GM23338 (cell line): ENCODE results near the gene ARHGAP42.

Experiments
- EZH2 ChIP-seq: fragments of 200-600 bp; sonication (generic); IDR thresholded peaks from one replicate; pipeline ENCODE4 v1.8.0; 2017; ENCODE audit warnings: antibody characterized with exemption, mild to moderate bottlenecking, low read depth; ENCODE audit not compliant: unreplicated experiment
- EZH2phosphoT487 ChIP-seq: fragments of 200-600 bp; sonication (generic); IDR thresholded peaks from one replicate; pipeline ENCODE4 v1.8.1; 2018; ENCODE audit warnings: antibody characterized with exemption; ENCODE audit not compliant: unreplicated experiment
- POLR2AphosphoS5 ChIP-seq: IDR thresholded peaks from 2 replicates; pipeline ENCODE4 v1.6.1; 2016; ENCODE audit warnings: antibody characterized with exemption, low read depth
- STAT1 ChIP-seq: IDR thresholded peaks from one replicate; pipeline ENCODE4 v1.6.1; 2016; ENCODE audit warnings: antibody characterized with exemption; ENCODE audit not compliant: unreplicated experiment
- TF ChIP-seq, protein P1 (sequence below), 2 experiments: fragments of 200-600 bp in 1 of 2; sonication (generic) in 1 of 2; conservative IDR thresholded peaks; 2 replicates each; pipeline versions ENCODE4 v1.5.1 to v1.6.1; 2016 to 2017; ENCODE audit warnings: antibody characterized with exemption in 2 of 2, low read depth in 2 of 2, mild to moderate bottlenecking in 2 of 2, moderate library complexity in 1 of 2
- TF ChIP-seq, protein P2 (sequence below): IDR thresholded peaks from one replicate; pipeline ENCODE4 v1.6.1; 2018; ENCODE audit warnings: antibody characterized with exemption; ENCODE audit not compliant: unreplicated experiment
- TF ChIP-seq, protein P3 (sequence below): IDR thresholded peaks from 2 replicates; pipeline ENCODE4 v1.6.1; 2016; ENCODE audit warnings: antibody characterized with exemption

DNA sequence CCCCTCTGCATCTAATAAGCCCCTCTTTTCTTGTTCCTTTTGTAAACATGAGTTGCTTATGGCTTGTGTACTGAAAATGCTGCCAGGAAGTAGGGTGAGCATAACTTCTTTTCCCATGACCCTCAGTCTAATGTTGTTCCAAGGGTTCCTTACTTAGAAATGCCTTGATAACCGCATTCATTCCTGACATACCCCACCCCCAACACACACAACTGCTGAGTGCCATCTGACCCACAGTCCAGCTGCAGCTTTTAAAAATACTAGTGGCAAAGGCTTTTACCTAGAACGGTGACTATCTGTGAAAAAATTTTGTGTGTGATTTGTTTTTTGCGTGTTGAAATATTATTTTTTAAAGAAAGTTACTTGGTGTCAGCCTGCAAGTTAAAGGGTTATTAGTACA, 52.6 kb downstream of the ARHGAP42 start:
- TF ChIP-seq, protein P1, sequence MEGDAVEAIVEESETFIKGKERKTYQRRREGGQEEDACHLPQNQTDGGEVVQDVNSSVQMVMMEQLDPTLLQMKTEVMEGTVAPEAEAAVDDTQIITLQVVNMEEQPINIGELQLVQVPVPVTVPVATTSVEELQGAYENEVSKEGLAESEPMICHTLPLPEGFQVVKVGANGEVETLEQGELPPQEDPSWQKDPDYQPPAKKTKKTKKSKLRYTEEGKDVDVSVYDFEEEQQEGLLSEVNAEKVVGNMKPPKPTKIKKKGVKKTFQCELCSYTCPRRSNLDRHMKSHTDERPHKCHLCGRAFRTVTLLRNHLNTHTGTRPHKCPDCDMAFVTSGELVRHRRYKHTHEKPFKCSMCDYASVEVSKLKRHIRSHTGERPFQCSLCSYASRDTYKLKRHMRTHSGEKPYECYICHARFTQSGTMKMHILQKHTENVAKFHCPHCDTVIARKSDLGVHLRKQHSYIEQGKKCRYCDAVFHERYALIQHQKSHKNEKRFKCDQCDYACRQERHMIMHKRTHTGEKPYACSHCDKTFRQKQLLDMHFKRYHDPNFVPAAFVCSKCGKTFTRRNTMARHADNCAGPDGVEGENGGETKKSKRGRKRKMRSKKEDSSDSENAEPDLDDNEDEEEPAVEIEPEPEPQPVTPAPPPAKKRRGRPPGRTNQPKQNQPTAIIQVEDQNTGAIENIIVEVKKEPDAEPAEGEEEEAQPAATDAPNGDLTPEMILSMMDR (conservative IDR thresholded peaks at IDR 0.05; ENCODE audit: low read depth in 2 of 2), result no peak
- TF ChIP-seq STAT1, result no peak
- no peak for TF ChIP-seq EZH2
- TF ChIP-seq POLR2AphosphoS5, result no peak
- no peak for TF ChIP-seq EZH2phosphoT487
- TF ChIP-seq, protein P2, sequence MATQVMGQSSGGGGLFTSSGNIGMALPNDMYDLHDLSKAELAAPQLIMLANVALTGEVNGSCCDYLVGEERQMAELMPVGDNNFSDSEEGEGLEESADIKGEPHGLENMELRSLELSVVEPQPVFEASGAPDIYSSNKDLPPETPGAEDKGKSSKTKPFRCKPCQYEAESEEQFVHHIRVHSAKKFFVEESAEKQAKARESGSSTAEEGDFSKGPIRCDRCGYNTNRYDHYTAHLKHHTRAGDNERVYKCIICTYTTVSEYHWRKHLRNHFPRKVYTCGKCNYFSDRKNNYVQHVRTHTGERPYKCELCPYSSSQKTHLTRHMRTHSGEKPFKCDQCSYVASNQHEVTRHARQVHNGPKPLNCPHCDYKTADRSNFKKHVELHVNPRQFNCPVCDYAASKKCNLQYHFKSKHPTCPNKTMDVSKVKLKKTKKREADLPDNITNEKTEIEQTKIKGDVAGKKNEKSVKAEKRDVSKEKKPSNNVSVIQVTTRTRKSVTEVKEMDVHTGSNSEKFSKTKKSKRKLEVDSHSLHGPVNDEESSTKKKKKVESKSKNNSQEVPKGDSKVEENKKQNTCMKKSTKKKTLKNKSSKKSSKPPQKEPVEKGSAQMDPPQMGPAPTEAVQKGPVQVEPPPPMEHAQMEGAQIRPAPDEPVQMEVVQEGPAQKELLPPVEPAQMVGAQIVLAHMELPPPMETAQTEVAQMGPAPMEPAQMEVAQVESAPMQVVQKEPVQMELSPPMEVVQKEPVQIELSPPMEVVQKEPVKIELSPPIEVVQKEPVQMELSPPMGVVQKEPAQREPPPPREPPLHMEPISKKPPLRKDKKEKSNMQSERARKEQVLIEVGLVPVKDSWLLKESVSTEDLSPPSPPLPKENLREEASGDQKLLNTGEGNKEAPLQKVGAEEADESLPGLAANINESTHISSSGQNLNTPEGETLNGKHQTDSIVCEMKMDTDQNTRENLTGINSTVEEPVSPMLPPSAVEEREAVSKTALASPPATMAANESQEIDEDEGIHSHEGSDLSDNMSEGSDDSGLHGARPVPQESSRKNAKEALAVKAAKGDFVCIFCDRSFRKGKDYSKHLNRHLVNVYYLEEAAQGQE, result no peak
- TF ChIP-seq, protein P3, sequence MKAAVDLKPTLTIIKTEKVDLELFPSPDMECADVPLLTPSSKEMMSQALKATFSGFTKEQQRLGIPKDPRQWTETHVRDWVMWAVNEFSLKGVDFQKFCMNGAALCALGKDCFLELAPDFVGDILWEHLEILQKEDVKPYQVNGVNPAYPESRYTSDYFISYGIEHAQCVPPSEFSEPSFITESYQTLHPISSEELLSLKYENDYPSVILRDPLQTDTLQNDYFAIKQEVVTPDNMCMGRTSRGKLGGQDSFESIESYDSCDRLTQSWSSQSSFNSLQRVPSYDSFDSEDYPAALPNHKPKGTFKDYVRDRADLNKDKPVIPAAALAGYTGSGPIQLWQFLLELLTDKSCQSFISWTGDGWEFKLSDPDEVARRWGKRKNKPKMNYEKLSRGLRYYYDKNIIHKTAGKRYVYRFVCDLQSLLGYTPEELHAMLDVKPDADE, result no peak
